ENCODE results near the gene PIP5K1B. TPM values are rescaled to one million over a fixed set of nuclear protein-coding genes. Genes with fewer than 3 reads are reported as not detected.

PIP5K1B gene
- total RNA-seq, 2 experiments from 2014 or later: 3.8 to 10.7 TPM

DNA sequence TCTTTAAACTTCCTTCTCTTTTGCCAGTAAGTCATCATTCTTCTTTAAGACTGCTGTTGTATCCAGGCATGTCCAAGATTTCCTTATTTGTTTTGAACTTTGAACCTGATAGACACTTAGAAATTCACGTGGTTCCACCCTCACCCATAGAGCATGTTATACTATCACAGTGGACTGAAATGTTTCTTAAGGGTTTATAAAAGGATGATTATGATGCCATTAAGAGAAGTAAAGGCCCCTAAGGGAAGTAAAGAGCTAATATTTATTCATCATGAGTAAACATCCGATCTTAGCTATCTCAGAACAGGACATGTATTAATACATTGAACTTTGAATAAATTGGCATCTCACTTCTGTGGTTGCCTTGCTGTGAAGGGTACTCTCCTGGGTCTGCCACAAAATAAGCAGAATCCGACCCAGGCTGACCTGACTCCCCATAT, 259.1 kb downstream of the PIP5K1B start:
- Histone ChIP-seq H4K20me1 (ENCODE audit: insufficient read depth, low read length) (no peaks in the 10 kb centered on the region), H3K4me2 (ENCODE audit: low read length) (no peak overlapping the region), H3K36me3 (ENCODE audit: insufficient read depth, low read length) (no peaks in the 10 kb centered on the region), H3K27ac (ENCODE audit: low read depth, low read length, poor library complexity, severe bottlenecking) (no peak overlapping the region), H3K79me2 (ENCODE audit: insufficient read depth, low read depth, low read length) (no peaks in the 10 kb centered on the region), H3K9me2 (ENCODE audit: insufficient read depth, low read length) (no peaks in the 10 kb centered on the region), H3K9me3 (ENCODE audit: low read length) (no peaks in the 10 kb centered on the region), H3K4me1 (ENCODE audit: insufficient read depth, low read length, poor library complexity, severe bottlenecking) (peaks cover 7% of the 10 kb centered on the region), H2AFZ (ENCODE audit: low read length) (no peak overlapping the region), H3K4me3 (ENCODE audit: low read depth, low read length, poor library complexity, severe bottlenecking) (no peak overlapping the region)
- ChIA-PET POLR2A (interaction anchor here (0.7 to 1.1 kb wide), 3 partner anchors 12 to 23 kb away, joined by 3 read pairs; no protein-coding TSS in a partner anchor), CTCF (ENCODE audit: unreplicated experiment) (no interaction called here)
- no peak for TF ChIP-seq EZH2phosphoT487 (IDR thresholded peaks at IDR 0.05; ENCODE audit: borderline replicate concordance, low read depth, low read length)
- TF ChIP-seq, protein P1, sequence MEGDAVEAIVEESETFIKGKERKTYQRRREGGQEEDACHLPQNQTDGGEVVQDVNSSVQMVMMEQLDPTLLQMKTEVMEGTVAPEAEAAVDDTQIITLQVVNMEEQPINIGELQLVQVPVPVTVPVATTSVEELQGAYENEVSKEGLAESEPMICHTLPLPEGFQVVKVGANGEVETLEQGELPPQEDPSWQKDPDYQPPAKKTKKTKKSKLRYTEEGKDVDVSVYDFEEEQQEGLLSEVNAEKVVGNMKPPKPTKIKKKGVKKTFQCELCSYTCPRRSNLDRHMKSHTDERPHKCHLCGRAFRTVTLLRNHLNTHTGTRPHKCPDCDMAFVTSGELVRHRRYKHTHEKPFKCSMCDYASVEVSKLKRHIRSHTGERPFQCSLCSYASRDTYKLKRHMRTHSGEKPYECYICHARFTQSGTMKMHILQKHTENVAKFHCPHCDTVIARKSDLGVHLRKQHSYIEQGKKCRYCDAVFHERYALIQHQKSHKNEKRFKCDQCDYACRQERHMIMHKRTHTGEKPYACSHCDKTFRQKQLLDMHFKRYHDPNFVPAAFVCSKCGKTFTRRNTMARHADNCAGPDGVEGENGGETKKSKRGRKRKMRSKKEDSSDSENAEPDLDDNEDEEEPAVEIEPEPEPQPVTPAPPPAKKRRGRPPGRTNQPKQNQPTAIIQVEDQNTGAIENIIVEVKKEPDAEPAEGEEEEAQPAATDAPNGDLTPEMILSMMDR (conservative IDR thresholded peaks at IDR 0.05; ENCODE audit: low read length): no peak
- no TSS peak for BruUV-seq (replicated peaks)
- intact Hi-C loops (cut with micrococcal nuclease; ENCODE audit: unreplicated experiment): no loop called here
- no peak for DNase-seq (ENCODE audit: low spot score)

GRCh38 chr9:68964765-68965164, 259.7 kb downstream of the PIP5K1B start:
- no peak overlapping the region for H2AFZ ChIP-seq (ENCODE audit: low read length)
- H3K36me3 ChIP-seq (ENCODE audit: insufficient read depth, low read length): no peaks in the 10 kb centered on the region
- CTCF ChIA-PET (ENCODE audit: unreplicated experiment): no interaction called here
- intact Hi-C loops (cut with micrococcal nuclease; ENCODE audit: unreplicated experiment): no loop called here
- no TSS peak for BruUV-seq (replicated peaks)
- no peak for DNase-seq (ENCODE audit: low spot score)
- no peak for TF ChIP-seq EZH2phosphoT487 (IDR thresholded peaks at IDR 0.05; ENCODE audit: borderline replicate concordance, low read depth, low read length)
- TF ChIP-seq, protein P1 (conservative IDR thresholded peaks at IDR 0.05; ENCODE audit: low read length): no peak
- H3K79me2 ChIP-seq (ENCODE audit: insufficient read depth, low read depth, low read length): no peaks in the 10 kb centered on the region
- no peaks in the 10 kb centered on the region for H3K9me2 ChIP-seq (ENCODE audit: insufficient read depth, low read length)
- no peak overlapping the region for H3K27ac ChIP-seq (ENCODE audit: low read depth, low read length, poor library complexity, severe bottlenecking)
- H4K20me1 ChIP-seq (ENCODE audit: insufficient read depth, low read length): no peaks in the 10 kb centered on the region
- no peak overlapping the region for H3K4me3 ChIP-seq (ENCODE audit: low read depth, low read length, poor library complexity, severe bottlenecking)
- no peaks in the 10 kb centered on the region for H3K9me3 ChIP-seq (ENCODE audit: low read length)
- POLR2A ChIA-PET: interaction anchor here (0.6 kb wide), 1 partner anchor 88 kb away, joined by 3 read pairs; no protein-coding TSS in a partner anchor
- peaks cover 7% of the 10 kb centered on the region for H3K4me1 ChIP-seq (ENCODE audit: insufficient read depth, low read length, poor library complexity, severe bottlenecking)
- no peak overlapping the region for H3K4me2 ChIP-seq (ENCODE audit: low read length)

DNA sequence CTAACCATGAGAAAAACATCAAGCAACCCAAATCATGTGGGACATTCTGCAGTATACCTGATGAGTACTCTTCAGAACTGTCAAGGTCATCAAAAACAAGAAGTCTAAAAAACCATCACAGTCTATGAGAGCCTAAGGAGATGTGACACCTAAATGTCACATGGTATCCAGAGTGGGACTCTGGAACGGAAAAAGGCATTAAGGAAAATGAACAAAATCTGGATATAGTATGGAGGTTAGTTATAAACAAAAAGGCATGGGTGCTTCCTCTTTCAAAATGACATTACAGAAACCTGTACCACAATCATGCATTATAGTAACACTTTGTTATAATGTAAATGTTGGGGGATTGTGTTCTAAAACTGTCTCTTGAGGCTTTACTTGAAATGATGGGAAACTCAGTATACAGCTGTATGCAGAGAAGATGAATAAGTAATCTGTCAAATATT, 261.5 kb downstream of the PIP5K1B start:
- no peaks in the 10 kb centered on the region for H3K79me2 ChIP-seq (ENCODE audit: insufficient read depth, low read depth, low read length)
- H3K9me2 ChIP-seq (ENCODE audit: insufficient read depth, low read length): no peaks in the 10 kb centered on the region
- H3K4me2 ChIP-seq (ENCODE audit: low read length): no peak overlapping the region
- H3K9me3 ChIP-seq (ENCODE audit: low read length): no peaks in the 10 kb centered on the region
- intact Hi-C loops (cut with micrococcal nuclease; ENCODE audit: unreplicated experiment): no loop called here
- POLR2A ChIA-PET: interaction anchor here (0.9 to 2.0 kb wide), 3 partner anchors 10 to 124 kb away, joined by 3 to 6 read pairs (median 4); no protein-coding TSS in a partner anchor
- CTCF ChIA-PET (ENCODE audit: unreplicated experiment): no interaction called here
- DNase-seq (ENCODE audit: low spot score): no peak
- H3K27ac ChIP-seq (ENCODE audit: low read depth, low read length, poor library complexity, severe bottlenecking): no peak overlapping the region
- no peaks in the 10 kb centered on the region for H3K36me3 ChIP-seq (ENCODE audit: insufficient read depth, low read length)
- H4K20me1 ChIP-seq (ENCODE audit: insufficient read depth, low read length): no peaks in the 10 kb centered on the region
- TF ChIP-seq EZH2phosphoT487 (IDR thresholded peaks at IDR 0.05; ENCODE audit: borderline replicate concordance, low read depth, low read length): no peak
- TF ChIP-seq, protein P1 (conservative IDR thresholded peaks at IDR 0.05; ENCODE audit: low read length): no peak
- no peak overlapping the region for H3K4me3 ChIP-seq (ENCODE audit: low read depth, low read length, poor library complexity, severe bottlenecking)
- H3K4me1 ChIP-seq (ENCODE audit: insufficient read depth, low read length, poor library complexity, severe bottlenecking): peaks cover 7% of the 10 kb centered on the region
- BruUV-seq (replicated peaks): no TSS peak
- no peak overlapping the region for H2AFZ ChIP-seq (ENCODE audit: low read length)

All from OCI-LY7 (cell line).